ENCODE data around the gene MAP1B. TPM values are rescaled to one million over a fixed set of nuclear protein-coding genes. Genes with fewer than 3 reads are reported as not detected.

Gene MAP1B
- total and polyA plus RNA-seq, 4 donors: 0.58 to 5.0 (median 2.1) TPM

- Histone ChIP-seq H3K4me3 (ENCODE audit: low read depth in 1 of 3, low read length in 3 of 3) (no peak overlapping the region), H3K4me1 (ENCODE audit: control insufficient read depth in 4 of 4, insufficient read depth in 4 of 4, low read length in 3 of 4) (no peaks in the 10 kb centered on the region), H3K27me3 (ENCODE audit: control insufficient read depth in 4 of 4, insufficient read depth in 4 of 4, low read length in 3 of 4) (no peaks in the 10 kb centered on the region), H3K9ac (ENCODE audit: low read depth in 1 of 2, low read length in 2 of 2) (no peak overlapping the region), H3K27ac (ENCODE audit: low read depth in 1 of 2, low read length in 2 of 2) (no peak overlapping the region), H3K9me3 (ENCODE audit: control insufficient read depth in 4 of 4, low read length in 3 of 4) (no peaks in the 10 kb centered on the region), H3K36me3 (ENCODE audit: control insufficient read depth in 4 of 4, insufficient read depth in 3 of 4, low read depth in 1 of 4, low read length in 3 of 4) (no peaks in the 10 kb centered on the region)
- TF ChIP-seq HNF4A (conservative IDR thresholded peaks at IDR 0.05) (no peak), JUND (IDR thresholded peaks at IDR 0.05) (no peak), FOXA2 (IDR thresholded peaks at IDR 0.05) (no peak)
- TF ChIP-seq, protein P1, sequence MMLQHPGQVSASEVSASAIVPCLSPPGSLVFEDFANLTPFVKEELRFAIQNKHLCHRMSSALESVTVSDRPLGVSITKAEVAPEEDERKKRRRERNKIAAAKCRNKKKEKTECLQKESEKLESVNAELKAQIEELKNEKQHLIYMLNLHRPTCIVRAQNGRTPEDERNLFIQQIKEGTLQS (IDR thresholded peaks at IDR 0.05): no peak
- WGBS: 41% methylated on average over 2 of the region's 2 CpGs
- no peak for DNase-seq (ENCODE audit: low spot score)
Observed at GRCh38 chr5:72255670-72256069, 148.4 kb downstream of the MAP1B start.

DNA sequence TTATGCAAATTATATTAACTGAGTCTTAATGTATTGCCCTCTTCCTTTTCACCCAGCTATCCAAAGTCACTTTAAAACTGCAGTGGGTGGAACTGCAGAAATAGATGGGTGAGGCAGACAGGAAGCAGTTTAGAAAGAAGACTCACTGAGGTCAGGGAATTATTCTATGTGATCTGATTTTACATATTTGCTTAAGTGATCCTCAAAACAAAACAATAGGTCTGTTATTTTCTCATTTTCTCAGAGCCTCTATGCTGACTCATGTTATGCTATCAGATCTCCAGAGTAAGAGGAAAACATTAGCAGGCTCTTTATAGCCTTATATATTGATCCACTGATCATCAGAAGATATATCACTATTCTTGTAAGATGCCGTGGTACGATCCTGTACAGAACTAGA is 149.3 kb downstream of the MAP1B start:
- no peak for TF ChIP-seq SP1 (IDR thresholded peaks at IDR 0.05)
- no peak for TF ChIP-seq NR2F2 (IDR thresholded peaks at IDR 0.05)
- no peak for TF ChIP-seq YY1 (IDR thresholded peaks at IDR 0.05)
- no peak for TF ChIP-seq JUND (IDR thresholded peaks at IDR 0.05)
- no peak for TF ChIP-seq FOXA2 (IDR thresholded peaks at IDR 0.05)
- TF ChIP-seq, protein P2, sequence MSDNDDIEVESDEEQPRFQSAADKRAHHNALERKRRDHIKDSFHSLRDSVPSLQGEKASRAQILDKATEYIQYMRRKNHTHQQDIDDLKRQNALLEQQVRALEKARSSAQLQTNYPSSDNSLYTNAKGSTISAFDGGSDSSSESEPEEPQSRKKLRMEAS (IDR thresholded peaks at IDR 0.05): no peak
- TF ChIP-seq, protein P1 (IDR thresholded peaks at IDR 0.05): no peak
- no peak for TF ChIP-seq RAD21 (IDR thresholded peaks at IDR 0.05)
- TF ChIP-seq TAF1 (conservative IDR thresholded peaks at IDR 0.05): no peak
- TF ChIP-seq, protein P3, sequence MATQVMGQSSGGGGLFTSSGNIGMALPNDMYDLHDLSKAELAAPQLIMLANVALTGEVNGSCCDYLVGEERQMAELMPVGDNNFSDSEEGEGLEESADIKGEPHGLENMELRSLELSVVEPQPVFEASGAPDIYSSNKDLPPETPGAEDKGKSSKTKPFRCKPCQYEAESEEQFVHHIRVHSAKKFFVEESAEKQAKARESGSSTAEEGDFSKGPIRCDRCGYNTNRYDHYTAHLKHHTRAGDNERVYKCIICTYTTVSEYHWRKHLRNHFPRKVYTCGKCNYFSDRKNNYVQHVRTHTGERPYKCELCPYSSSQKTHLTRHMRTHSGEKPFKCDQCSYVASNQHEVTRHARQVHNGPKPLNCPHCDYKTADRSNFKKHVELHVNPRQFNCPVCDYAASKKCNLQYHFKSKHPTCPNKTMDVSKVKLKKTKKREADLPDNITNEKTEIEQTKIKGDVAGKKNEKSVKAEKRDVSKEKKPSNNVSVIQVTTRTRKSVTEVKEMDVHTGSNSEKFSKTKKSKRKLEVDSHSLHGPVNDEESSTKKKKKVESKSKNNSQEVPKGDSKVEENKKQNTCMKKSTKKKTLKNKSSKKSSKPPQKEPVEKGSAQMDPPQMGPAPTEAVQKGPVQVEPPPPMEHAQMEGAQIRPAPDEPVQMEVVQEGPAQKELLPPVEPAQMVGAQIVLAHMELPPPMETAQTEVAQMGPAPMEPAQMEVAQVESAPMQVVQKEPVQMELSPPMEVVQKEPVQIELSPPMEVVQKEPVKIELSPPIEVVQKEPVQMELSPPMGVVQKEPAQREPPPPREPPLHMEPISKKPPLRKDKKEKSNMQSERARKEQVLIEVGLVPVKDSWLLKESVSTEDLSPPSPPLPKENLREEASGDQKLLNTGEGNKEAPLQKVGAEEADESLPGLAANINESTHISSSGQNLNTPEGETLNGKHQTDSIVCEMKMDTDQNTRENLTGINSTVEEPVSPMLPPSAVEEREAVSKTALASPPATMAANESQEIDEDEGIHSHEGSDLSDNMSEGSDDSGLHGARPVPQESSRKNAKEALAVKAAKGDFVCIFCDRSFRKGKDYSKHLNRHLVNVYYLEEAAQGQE (IDR thresholded peaks at IDR 0.05): no peak
- TF ChIP-seq HNF4A (conservative IDR thresholded peaks at IDR 0.05): no peak
- no peak for TF ChIP-seq FOXA1 (IDR thresholded peaks at IDR 0.05)
- no peak for TF ChIP-seq HNF4G (IDR thresholded peaks at IDR 0.05)
- TF ChIP-seq ZBTB33 (IDR thresholded peaks at IDR 0.05): no peak
- no peak for TF ChIP-seq EGR1 (IDR thresholded peaks at IDR 0.05; ENCODE audit: low read depth in 2 of 2)
- TF ChIP-seq GABPA (IDR thresholded peaks at IDR 0.05 in 1 of 2, conservative IDR thresholded peaks at IDR 0.05 in 1 of 2): no peak
- TF ChIP-seq RXRA (IDR thresholded peaks at IDR 0.05): no peak
- TF ChIP-seq CTCF (IDR thresholded peaks at IDR 0.05; ENCODE audit: low read depth, low read length, missing input control): no peak
- WGBS: 95% methylated on average over 2 of the region's 2 CpGs
- H3K4me1 ChIP-seq (ENCODE audit: control insufficient read depth in 4 of 4, insufficient read depth in 4 of 4, low read length in 3 of 4): no peaks in the 10 kb centered on the region
- no peaks in the 10 kb centered on the region for H3K9me3 ChIP-seq (ENCODE audit: control insufficient read depth in 4 of 4, low read length in 3 of 4)
- H3K9ac ChIP-seq (ENCODE audit: low read depth in 1 of 2, low read length in 2 of 2): no peak overlapping the region
- no peak for DNase-seq (ENCODE audit: low spot score)
- no peaks in the 10 kb centered on the region for H3K27me3 ChIP-seq (ENCODE audit: control insufficient read depth in 4 of 4, insufficient read depth in 4 of 4, low read length in 3 of 4)
- no peaks in the 10 kb centered on the region for H3K36me3 ChIP-seq (ENCODE audit: control insufficient read depth in 4 of 4, insufficient read depth in 3 of 4, low read depth in 1 of 4, low read length in 3 of 4)
- H3K27ac ChIP-seq (ENCODE audit: low read depth in 1 of 2, low read length in 2 of 2): no peak overlapping the region
- no peak overlapping the region for H3K4me3 ChIP-seq (ENCODE audit: low read depth in 1 of 3, low read length in 3 of 3)
